Sigmoid colon (tissue), 4 donors: ENCODE results near the gene DNAH7.

ENCODE experiments used
- CTCF ChIP-seq, 4 experiments: fragments of 450-650 bp in 3 of 4; fragments of 200-600 bp in 1 of 4; IDR thresholded peaks; one replicate each; pipeline ENCODE4 v1.5.1; 2016 to 2019; ENCODE audit warnings: antibody characterized with exemption in 4 of 4, mild to moderate bottlenecking in 3 of 4, moderate library complexity in 2 of 4
- EP300 ChIP-seq, 4 donors: sonication (generic); formaldehyde crosslinking; IDR thresholded peaks; one replicate each; pipeline ENCODE4 v1.6.1; 2017; ENCODE audit warnings: antibody characterized with exemption in 4 of 4
- POLR2A ChIP-seq, 2 donors: fragments of 450-650 bp; IDR thresholded peaks; one replicate each; pipeline ENCODE4 v1.6.1; 2016; ENCODE audit warnings: antibody characterized with exemption in 2 of 2, mild to moderate bottlenecking in 2 of 2, moderate library complexity in 2 of 2
- POLR2AphosphoS5 ChIP-seq, 4 donors: sonication (generic); formaldehyde crosslinking; IDR thresholded peaks; one replicate each; pipeline ENCODE4 v1.6.1; 2017; ENCODE audit warnings: antibody characterized with exemption in 4 of 4

- no peak for TF ChIP-seq POLR2AphosphoS5 (IDR thresholded peaks at IDR 0.05)
- TF ChIP-seq CTCF (IDR thresholded peaks at IDR 0.05), result no peak
- TF ChIP-seq EP300 (IDR thresholded peaks at IDR 0.05), result no peak
- no peak for TF ChIP-seq POLR2A (IDR thresholded peaks at IDR 0.05)
Measured at GRCh38 chr2:195700480-195700879, 368.2 kb downstream of the DNAH7 start.
